Loucy (cell line): ENCODE measurements around the gene TENM4.

ENCODE experiments used
- H2AFZ ChIP-seq: fragments of 200-600 bp; sonication (generic); 2 replicates; pipeline ENCODE4 v1.6.0; 2016; ENCODE audit warnings: antibody characterized with exemption, mild to moderate bottlenecking, low read length, moderate library complexity
- H3F3A ChIP-seq: fragments of 200-600 bp; 2 replicates; pipeline ENCODE4 v1.6.0; 2016; ENCODE audit warnings: antibody characterized with exemption, low read depth, mild to moderate bottlenecking
- H3K27me3 ChIP-seq: fragments of 200-600 bp; sonication (generic); 2 replicates; pipeline ENCODE4 v1.6.1; 2014; ENCODE audit warnings: low read length, mild to moderate bottlenecking; ENCODE audit not compliant: insufficient read depth, poor library complexity, severe bottlenecking
- H3K36me3 ChIP-seq: fragments of 200-600 bp; sonication (generic); 2 replicates; pipeline ENCODE4 v1.6.1; 2016; ENCODE audit warnings: low read length; ENCODE audit not compliant: insufficient read depth
- H3K4me1 ChIP-seq: fragments of 200-600 bp; sonication (generic); 2 replicates; pipeline ENCODE4 v1.5.1; 2014; ENCODE audit warnings: low read length, mild to moderate bottlenecking; ENCODE audit not compliant: insufficient read depth, poor library complexity, severe bottlenecking
- H3K4me2 ChIP-seq: fragments of 200-600 bp; sonication (generic); 2 replicates; pipeline ENCODE4 v1.6.0; 2014; ENCODE audit warnings: antibody characterized with exemption, low read length, low read depth, mild to moderate bottlenecking; ENCODE audit not compliant: poor library complexity, severe bottlenecking
- H3K4me3 ChIP-seq: fragments of 200-600 bp; sonication (generic); 2 replicates; pipeline ENCODE4 v1.5.1; 2014; ENCODE audit warnings: low read length, mild to moderate bottlenecking, mixed read lengths; ENCODE audit not compliant: poor library complexity, severe bottlenecking
- H3K79me2 ChIP-seq: fragments of 200-600 bp; sonication (generic); 2 replicates; pipeline ENCODE4 v1.6.1; 2014; ENCODE audit warnings: low read length; ENCODE audit not compliant: insufficient read depth
- H3K9ac ChIP-seq: fragments of 200-600 bp; sonication (generic); 2 replicates; pipeline ENCODE4 v1.6.0; 2014; ENCODE audit warnings: mild to moderate bottlenecking, low read depth, low read length, moderate library complexity; ENCODE audit not compliant: poor library complexity, severe bottlenecking
- H3K9me2 ChIP-seq: fragments of 200-600 bp; sonication (generic); replicated peaks from 2 replicates; pipeline ENCODE4 v1.6.1; 2016; ENCODE audit warnings: low read depth, low read length, mixed read lengths
- H3K9me3 ChIP-seq: fragments of 200-600 bp; sonication (generic); 2 replicates; pipeline ENCODE4 v1.6.1; 2014; ENCODE audit warnings: mild to moderate bottlenecking, antibody characterized with exemption, low read length, low read depth; ENCODE audit not compliant: insufficient read depth
- H4K20me1 ChIP-seq: fragments of 200-600 bp; sonication (generic); 2 replicates; pipeline ENCODE4 v1.6.0; 2014; ENCODE audit warnings: antibody characterized with exemption, low read length, mild to moderate bottlenecking; ENCODE audit not compliant: insufficient read depth, poor library complexity, severe bottlenecking
- EZH2phosphoT487 ChIP-seq: fragments of 200-600 bp; IDR thresholded peaks from 2 replicates; pipeline ENCODE4 v1.6.1; 2018; ENCODE audit warnings: antibody characterized with exemption, mild to moderate bottlenecking, moderate library complexity, borderline replicate concordance
- TF ChIP-seq, protein P1 (sequence below): fragments of 200-600 bp; sonication (generic); conservative IDR thresholded peaks from 2 replicates; pipeline ENCODE4 v1.5.1; 2014; ENCODE audit warnings: mild to moderate bottlenecking, antibody characterized with exemption, low read length

The TENM4 gene

DNA sequence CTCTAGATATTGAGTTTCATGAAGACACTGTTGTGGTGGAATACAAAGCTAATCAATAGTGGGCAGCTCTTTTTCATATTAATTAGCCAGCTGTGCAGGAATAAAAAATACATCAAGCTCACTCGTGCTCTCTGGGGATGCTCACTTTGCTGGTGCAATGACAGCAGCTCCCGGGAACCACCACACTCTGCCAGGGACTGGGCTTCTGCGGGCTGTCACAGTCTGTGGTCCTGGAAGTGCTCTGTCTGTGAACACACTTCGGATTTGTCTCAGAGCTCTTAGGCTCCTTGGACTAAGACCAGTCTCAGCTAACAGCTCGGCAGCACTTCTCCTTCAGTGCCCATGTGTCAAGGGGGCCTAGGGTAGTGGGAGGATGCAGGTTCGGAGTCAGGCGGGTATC is 393.5 kb downstream of the TENM4 start:
- Histone ChIP-seq H3K9me2 (no peaks in the 10 kb centered on the region), H3K4me1 (no peaks in the 10 kb centered on the region), H3K4me3 (no peak overlapping the region), H3K9me3 (no peaks in the 10 kb centered on the region), H4K20me1 (no peaks in the 10 kb centered on the region), H2AFZ (no peak overlapping the region), H3K36me3 (no peaks in the 10 kb centered on the region), H3K79me2 (no peaks in the 10 kb centered on the region), H3F3A (no peaks in the 10 kb centered on the region), H3K27me3 (no peaks in the 10 kb centered on the region), H3K9ac (no peak overlapping the region), H3K4me2 (no peak overlapping the region)
- no peak for TF ChIP-seq EZH2phosphoT487
- TF ChIP-seq, protein P1, sequence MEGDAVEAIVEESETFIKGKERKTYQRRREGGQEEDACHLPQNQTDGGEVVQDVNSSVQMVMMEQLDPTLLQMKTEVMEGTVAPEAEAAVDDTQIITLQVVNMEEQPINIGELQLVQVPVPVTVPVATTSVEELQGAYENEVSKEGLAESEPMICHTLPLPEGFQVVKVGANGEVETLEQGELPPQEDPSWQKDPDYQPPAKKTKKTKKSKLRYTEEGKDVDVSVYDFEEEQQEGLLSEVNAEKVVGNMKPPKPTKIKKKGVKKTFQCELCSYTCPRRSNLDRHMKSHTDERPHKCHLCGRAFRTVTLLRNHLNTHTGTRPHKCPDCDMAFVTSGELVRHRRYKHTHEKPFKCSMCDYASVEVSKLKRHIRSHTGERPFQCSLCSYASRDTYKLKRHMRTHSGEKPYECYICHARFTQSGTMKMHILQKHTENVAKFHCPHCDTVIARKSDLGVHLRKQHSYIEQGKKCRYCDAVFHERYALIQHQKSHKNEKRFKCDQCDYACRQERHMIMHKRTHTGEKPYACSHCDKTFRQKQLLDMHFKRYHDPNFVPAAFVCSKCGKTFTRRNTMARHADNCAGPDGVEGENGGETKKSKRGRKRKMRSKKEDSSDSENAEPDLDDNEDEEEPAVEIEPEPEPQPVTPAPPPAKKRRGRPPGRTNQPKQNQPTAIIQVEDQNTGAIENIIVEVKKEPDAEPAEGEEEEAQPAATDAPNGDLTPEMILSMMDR = no peak

DNA sequence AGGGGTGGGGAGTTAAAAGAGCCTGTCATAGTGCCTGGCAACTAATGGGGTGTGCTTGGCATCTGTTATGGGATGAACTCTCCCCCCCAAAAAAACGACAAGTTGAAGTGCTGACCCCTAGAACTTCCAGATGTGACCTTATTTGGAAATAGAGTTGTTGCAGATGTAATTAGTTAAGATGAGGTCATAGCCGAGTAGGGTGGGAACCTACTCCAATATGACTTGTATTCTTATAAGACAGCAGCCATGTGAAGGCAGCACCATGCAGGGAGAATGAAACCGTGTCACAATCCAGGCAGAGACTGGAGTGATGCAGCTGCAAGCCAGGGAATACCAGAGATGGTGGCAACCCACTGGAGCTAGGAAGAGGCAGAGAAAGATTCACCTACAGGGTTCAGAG is 394.5 kb downstream of the TENM4 start:
- H4K20me1 ChIP-seq = no peaks in the 10 kb centered on the region
- H3K79me2 ChIP-seq = no peaks in the 10 kb centered on the region
- no peaks in the 10 kb centered on the region for H3F3A ChIP-seq
- H3K27me3 ChIP-seq = no peaks in the 10 kb centered on the region
- TF ChIP-seq EZH2phosphoT487 = no peak
- no peak overlapping the region for H3K4me2 ChIP-seq
- H3K9me2 ChIP-seq = no peaks in the 10 kb centered on the region
- no peaks in the 10 kb centered on the region for H3K9me3 ChIP-seq
- no peak overlapping the region for H3K4me3 ChIP-seq
- no peak overlapping the region for H2AFZ ChIP-seq
- no peaks in the 10 kb centered on the region for H3K4me1 ChIP-seq
- no peak overlapping the region for H3K9ac ChIP-seq
- H3K36me3 ChIP-seq = no peaks in the 10 kb centered on the region

DNA sequence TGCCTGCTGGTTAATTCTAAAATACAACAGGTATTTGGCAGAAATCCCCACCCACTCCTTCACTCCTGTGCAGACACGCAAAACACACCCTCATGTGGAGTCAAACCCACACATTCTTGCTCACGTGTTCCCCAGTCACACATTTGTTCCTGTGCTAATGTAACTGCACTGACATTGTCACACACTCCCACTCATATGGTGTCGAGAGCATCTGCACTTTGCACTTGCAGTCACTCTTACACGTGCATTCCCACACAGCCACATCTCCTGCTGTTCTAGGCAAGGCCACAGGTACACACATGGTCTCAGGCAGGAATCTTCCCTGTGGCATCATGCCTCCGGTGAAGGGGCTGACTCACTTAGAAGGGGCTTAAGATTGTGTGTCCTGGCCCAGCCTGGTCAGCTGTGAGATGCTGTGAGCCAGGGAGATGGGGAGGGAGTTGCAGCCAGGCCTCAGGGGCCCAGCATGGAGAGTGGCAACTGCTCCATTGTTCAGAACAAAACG is 395.0 kb downstream of the TENM4 start:
- no peaks in the 10 kb centered on the region for H3K9me3 ChIP-seq
- H3F3A ChIP-seq = no peaks in the 10 kb centered on the region
- H3K27me3 ChIP-seq = no peaks in the 10 kb centered on the region
- no peak overlapping the region for H3K9ac ChIP-seq
- H2AFZ ChIP-seq = no peak overlapping the region
- no peaks in the 10 kb centered on the region for H3K4me1 ChIP-seq
- no peaks in the 10 kb centered on the region for H4K20me1 ChIP-seq
- no peaks in the 10 kb centered on the region for H3K9me2 ChIP-seq
- TF ChIP-seq, protein P1 = no peak
- TF ChIP-seq EZH2phosphoT487 = no peak
- no peaks in the 10 kb centered on the region for H3K79me2 ChIP-seq
- no peaks in the 10 kb centered on the region for H3K36me3 ChIP-seq
- no peak overlapping the region for H3K4me2 ChIP-seq
- H3K4me3 ChIP-seq = no peak overlapping the region
